Endodermal cell (in vitro differentiated cells): ENCODE data around the gene PDIA2. TPM values are rescaled to one million over a fixed set of nuclear protein-coding genes. Genes with fewer than 3 reads are reported as not detected.

Source experiments
- DNase-seq: peaks from one replicate; pipeline ENCODE4 v3.0.0-alpha.2; 2017
- H3K27ac ChIP-seq: 2 replicates; pipeline ENCODE4 v1.5.1; 2013; ENCODE audit warnings: mild to moderate bottlenecking, low read depth, low read length, moderate library complexity
- H3K27me3 ChIP-seq: 2 replicates; pipeline ENCODE4 v1.6.1; 2013; ENCODE audit warnings: mild to moderate bottlenecking, low read length, moderate library complexity; ENCODE audit not compliant: insufficient read depth, control insufficient read depth, poor library complexity, severe bottlenecking
- H3K36me3 ChIP-seq: 2 replicates; pipeline ENCODE4 v1.7.0; 2013; ENCODE audit warnings: mild to moderate bottlenecking, low read length, moderate library complexity; ENCODE audit not compliant: control insufficient read depth, insufficient read depth
- H3K4me1 ChIP-seq: one replicate; pipeline ENCODE4 v1.7.0; 2013; ENCODE audit warnings: low read length; ENCODE audit not compliant: control insufficient read depth, insufficient read depth
- H3K4me3 ChIP-seq: 2 replicates; pipeline ENCODE4 v1.5.1; 2013; ENCODE audit warnings: mild to moderate bottlenecking, low read length, moderate library complexity
- H3K9ac ChIP-seq: 2 replicates; pipeline ENCODE4 v1.6.1; 2013; ENCODE audit warnings: mild to moderate bottlenecking, low read length, moderate library complexity; ENCODE audit not compliant: poor library complexity, severe bottlenecking; ENCODE audit errors: extremely low read depth
- H3K9me3 ChIP-seq: 2 replicates; pipeline ENCODE4 v1.6.1; 2013; ENCODE audit warnings: mild to moderate bottlenecking, low read length, moderate library complexity; ENCODE audit not compliant: control insufficient read depth
- H3K27ac Mint-ChIP-seq: 2 replicates; pipeline ENCODE4 v1.8.0; 2020; ENCODE audit warnings: mixed read lengths
- H3K27me3 Mint-ChIP-seq: 2 replicates; pipeline ENCODE4 v1.8.0; 2021; ENCODE audit warnings: mild to moderate bottlenecking, mixed read lengths; ENCODE audit not compliant: insufficient read depth
- H3K36me3 Mint-ChIP-seq: 2 replicates; pipeline ENCODE4 v1.8.0; 2020; ENCODE audit warnings: low read depth, mixed read lengths
- H3K4me1 Mint-ChIP-seq: 2 replicates; pipeline ENCODE4 v1.8.0; 2020; ENCODE audit warnings: mixed read lengths
- H3K4me3 Mint-ChIP-seq: 2 replicates; pipeline ENCODE4 v1.8.0; 2020; ENCODE audit warnings: mild to moderate bottlenecking, moderate library complexity, mixed read lengths
- H3K9me3 Mint-ChIP-seq: 2 replicates; pipeline ENCODE4 v1.8.0; 2020; ENCODE audit warnings: mild to moderate bottlenecking, mixed read lengths
- WGBS, 2 experiments: methylation state at CpG; one replicate each; pipeline versions ENCODE4 v1.1.5 to v1.1.7; 2013; ENCODE audit warnings: missing lambda C conversion rate in 2 of 2, mixed read lengths in 1 of 2; ENCODE audit not compliant: insufficient coverage in 1 of 2, insufficient read length in 1 of 2; 5-methylcytosine and 5-hydroxymethylcytosine counted together
- total RNA-seq, 2 donors: library from RNA; stranded (reverse); fragmentation: NEBNext Ultra II Directional in 1 of 2; extraction: Animal tissue kit (Norgen Biotek cat#: 25700) in 1 of 2; gene quantifications; 2 replicates in 1 of 2; 3 replicates in 1 of 2; pipeline ENCODE4 v1.2.1, GENCODE V29; 2021
- TF ChIP-seq, protein P1 (sequence below): fragments of 200-600 bp; sonication (generic); conservative IDR thresholded peaks from 2 replicates; pipeline ENCODE4 v1.5.0; 2021; ENCODE audit warnings: antibody characterized with exemption, mild to moderate bottlenecking

Gene PDIA2
- total RNA-seq, 2 donors from 2014 or later = 2.9 to 9.9 TPM

DNA sequence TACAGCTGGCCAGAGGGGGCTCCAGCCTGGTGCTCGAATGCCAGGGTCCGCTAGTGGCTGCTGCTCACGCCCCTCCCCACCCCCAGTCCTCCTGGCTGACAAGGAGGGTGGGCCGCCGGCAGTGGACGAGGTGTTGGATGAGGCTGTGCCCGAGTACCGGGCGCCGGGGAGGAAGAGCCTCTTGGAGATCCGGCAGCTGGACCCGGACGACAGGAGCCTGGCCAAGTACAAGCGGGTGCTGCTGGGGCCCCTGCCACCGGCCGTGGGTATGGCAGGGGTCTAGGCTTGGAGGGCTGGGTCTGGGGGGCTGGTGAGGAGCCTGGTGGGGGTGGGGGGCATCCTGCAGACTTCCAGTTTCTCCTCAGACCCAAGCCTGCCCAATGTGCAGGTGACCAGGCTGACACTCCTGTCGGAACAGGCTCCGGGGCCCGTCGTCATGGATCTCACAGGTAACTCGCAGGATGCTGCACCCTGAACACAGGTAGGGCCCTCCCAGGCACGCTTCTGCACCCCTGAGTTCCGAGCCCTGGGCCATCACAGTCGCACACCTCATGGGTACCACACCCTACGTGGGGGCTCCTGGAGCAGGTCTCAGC is 1.2 kb upstream of the PDIA2 start:
- Mint-ChIP-seq H3K4me3 (peak overlapping the region; percentile 58), H3K27ac (no peak overlapping the region), H3K4me1 (no peaks in the 10 kb centered on the region), H3K36me3 (peaks cover 14% of the 10 kb centered on the region), H3K9me3 (peaks cover 7% of the 10 kb centered on the region), H3K27me3 (peaks cover 8% of the 10 kb centered on the region)
- H3K9me3 ChIP-seq = no peaks in the 10 kb centered on the region
- peaks cover 3% of the 10 kb centered on the region for H3K27me3 ChIP-seq
- H3K4me3 ChIP-seq = peak overlapping the region; percentile 66
- H3K4me1 ChIP-seq = peaks cover 3% of the 10 kb centered on the region
- peak; percentile 67 for DNase-seq
- H3K9ac ChIP-seq = no peak overlapping the region
- WGBS, 2 experiments = 84 to 92% methylated on average over 14 to 25 of the region's 25 CpGs
- H3K27ac ChIP-seq = no peak overlapping the region
- TF ChIP-seq, protein P1, sequence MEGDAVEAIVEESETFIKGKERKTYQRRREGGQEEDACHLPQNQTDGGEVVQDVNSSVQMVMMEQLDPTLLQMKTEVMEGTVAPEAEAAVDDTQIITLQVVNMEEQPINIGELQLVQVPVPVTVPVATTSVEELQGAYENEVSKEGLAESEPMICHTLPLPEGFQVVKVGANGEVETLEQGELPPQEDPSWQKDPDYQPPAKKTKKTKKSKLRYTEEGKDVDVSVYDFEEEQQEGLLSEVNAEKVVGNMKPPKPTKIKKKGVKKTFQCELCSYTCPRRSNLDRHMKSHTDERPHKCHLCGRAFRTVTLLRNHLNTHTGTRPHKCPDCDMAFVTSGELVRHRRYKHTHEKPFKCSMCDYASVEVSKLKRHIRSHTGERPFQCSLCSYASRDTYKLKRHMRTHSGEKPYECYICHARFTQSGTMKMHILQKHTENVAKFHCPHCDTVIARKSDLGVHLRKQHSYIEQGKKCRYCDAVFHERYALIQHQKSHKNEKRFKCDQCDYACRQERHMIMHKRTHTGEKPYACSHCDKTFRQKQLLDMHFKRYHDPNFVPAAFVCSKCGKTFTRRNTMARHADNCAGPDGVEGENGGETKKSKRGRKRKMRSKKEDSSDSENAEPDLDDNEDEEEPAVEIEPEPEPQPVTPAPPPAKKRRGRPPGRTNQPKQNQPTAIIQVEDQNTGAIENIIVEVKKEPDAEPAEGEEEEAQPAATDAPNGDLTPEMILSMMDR = no peak
- H3K36me3 ChIP-seq = peaks cover 5% of the 10 kb centered on the region

DNA sequence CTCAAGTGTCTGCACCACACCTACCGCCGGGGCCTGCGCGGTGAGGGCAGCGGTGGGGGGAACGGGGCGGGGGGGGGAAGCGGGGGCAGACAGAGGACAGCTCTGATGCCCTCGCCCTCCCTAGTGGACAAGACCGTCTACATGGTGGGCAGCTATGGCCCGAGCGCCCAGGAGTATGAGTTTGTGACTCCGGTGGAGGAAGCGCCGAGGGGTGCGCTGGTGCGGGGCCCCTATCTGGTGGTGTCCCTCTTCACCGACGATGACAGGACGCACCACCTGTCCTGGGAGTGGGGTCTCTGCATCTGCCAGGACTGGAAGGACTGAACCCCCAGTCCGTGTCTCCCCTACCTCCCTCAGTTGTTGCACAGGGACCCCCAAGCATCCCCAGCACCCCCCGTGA is 473 bp upstream of the PDIA2 start:
- Histone ChIP-seq H3K27me3 (no peaks in the 10 kb centered on the region), H3K9me3 (no peaks in the 10 kb centered on the region), H3K9ac (no peak overlapping the region), H3K4me1 (peaks cover 3% of the 10 kb centered on the region), H3K36me3 (peaks cover 12% of the 10 kb centered on the region), H3K27ac (no peak overlapping the region), H3K4me3 (no peak overlapping the region)
- peaks cover 8% of the 10 kb centered on the region for H3K9me3 Mint-ChIP-seq
- H3K4me3 Mint-ChIP-seq = no peak overlapping the region
- peaks cover 22% of the 10 kb centered on the region for H3K36me3 Mint-ChIP-seq
- H3K4me1 Mint-ChIP-seq = no peaks in the 10 kb centered on the region
- TF ChIP-seq, protein P1 = no peak
- peaks cover 2% of the 10 kb centered on the region for H3K27me3 Mint-ChIP-seq
- WGBS, 2 experiments = 90 to 93% methylated on average over 11 to 22 of the region's 22 CpGs
- DNase-seq = no peak
- no peak overlapping the region for H3K27ac Mint-ChIP-seq

DNA sequence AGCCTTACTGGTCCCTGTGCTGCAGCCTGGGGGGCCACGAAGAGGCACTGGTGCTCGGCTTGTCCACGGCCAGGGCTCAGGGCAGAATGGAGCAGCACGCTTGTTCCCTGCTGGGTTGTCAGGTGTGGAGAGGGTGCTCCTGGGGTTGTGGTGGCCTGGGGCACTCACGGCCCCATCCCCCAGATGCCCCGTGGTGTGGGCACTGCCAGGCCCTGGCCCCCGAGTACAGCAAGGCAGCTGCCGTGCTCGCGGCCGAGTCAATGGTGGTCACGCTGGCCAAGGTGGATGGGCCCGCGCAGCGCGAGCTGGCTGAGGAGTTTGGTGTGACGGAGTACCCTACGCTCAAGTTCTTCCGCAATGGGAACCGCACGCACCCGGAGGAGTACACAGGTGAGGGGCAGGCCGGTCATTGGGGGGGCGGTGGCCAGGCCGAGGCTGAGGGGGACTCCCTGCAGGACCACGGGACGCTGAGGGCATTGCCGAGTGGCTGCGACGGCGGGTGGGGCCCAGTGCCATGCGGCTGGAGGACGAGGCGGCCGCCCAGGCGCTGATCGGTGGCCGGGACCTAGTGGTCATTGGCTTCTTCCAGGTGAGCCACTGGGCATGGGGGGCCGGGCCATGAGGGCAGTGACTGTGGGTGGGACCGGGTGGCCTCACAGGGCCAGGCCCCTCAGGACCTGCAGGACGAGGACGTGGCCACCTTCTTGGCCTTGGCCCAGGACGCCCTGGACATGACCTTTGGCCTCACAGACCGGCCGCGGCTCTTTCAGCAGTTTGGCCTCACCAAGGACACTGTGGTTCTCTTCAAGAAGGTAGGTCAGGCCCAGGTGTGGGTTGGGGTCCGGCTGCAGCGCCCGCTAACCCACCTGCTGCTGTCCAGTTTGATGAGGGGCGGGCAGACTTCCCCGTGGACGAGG is 1.5 kb downstream of the PDIA2 start:
- Histone ChIP-seq H3K36me3 (peaks cover 20% of the 10 kb centered on the region), H3K9me3 (no peaks in the 10 kb centered on the region), H3K9ac (no peak overlapping the region), H3K27ac (no peak overlapping the region), H3K4me3 (no peak overlapping the region), H3K4me1 (peaks cover 3% of the 10 kb centered on the region), H3K27me3 (no peaks in the 10 kb centered on the region)
- Mint-ChIP-seq H3K27ac (no peak overlapping the region), H3K4me1 (no peaks in the 10 kb centered on the region), H3K4me3 (no peak overlapping the region), H3K9me3 (peaks cover 8% of the 10 kb centered on the region), H3K36me3 (peaks cover 27% of the 10 kb centered on the region), H3K27me3 (no peaks in the 10 kb centered on the region)
- WGBS, 2 experiments = 95% methylated on average over 31 to 52 of the region's 52 CpGs
- peak; percentile 49 for DNase-seq
- TF ChIP-seq, protein P1 = no peak
